Posterior vena cava (tissue), 2 donors: ENCODE measurements around the gene HOXC10. TPM values are rescaled to one million over a fixed set of nuclear protein-coding genes. Genes with fewer than 3 reads are reported as not detected.

Experiments used
- DNase-seq: peaks from one replicate; pipeline ENCODE4 v3.0.0-alpha.2; 2020; ENCODE audit warnings: low spot score
- intact Hi-C, 2 donors: fragments of 100-400 bp; cut with DNase I; formaldehyde crosslinking; loops; one replicate each; pipeline versions ENCODE4 v1.14.1 to v1.14.2; 2022 to 2023
- total RNA-seq, 2 donors: library from RNA; stranded (reverse); fragmentation: NEBNext Ultra II Directional; extraction: Animal tissue kit (Norgen Biotek cat#: 25700); gene quantifications; one replicate each; pipeline ENCODE4 v1.2.1, GENCODE V29; 2021
- donor health status: DM: yes; HTN: yes; CAD: no.
- donor health status: DM: yes; HTN: yes; CAD: no.

Gene HOXC10
- total RNA-seq, 2 donors from 2014 or later: 27.9 to 35.5 TPM

DNA sequence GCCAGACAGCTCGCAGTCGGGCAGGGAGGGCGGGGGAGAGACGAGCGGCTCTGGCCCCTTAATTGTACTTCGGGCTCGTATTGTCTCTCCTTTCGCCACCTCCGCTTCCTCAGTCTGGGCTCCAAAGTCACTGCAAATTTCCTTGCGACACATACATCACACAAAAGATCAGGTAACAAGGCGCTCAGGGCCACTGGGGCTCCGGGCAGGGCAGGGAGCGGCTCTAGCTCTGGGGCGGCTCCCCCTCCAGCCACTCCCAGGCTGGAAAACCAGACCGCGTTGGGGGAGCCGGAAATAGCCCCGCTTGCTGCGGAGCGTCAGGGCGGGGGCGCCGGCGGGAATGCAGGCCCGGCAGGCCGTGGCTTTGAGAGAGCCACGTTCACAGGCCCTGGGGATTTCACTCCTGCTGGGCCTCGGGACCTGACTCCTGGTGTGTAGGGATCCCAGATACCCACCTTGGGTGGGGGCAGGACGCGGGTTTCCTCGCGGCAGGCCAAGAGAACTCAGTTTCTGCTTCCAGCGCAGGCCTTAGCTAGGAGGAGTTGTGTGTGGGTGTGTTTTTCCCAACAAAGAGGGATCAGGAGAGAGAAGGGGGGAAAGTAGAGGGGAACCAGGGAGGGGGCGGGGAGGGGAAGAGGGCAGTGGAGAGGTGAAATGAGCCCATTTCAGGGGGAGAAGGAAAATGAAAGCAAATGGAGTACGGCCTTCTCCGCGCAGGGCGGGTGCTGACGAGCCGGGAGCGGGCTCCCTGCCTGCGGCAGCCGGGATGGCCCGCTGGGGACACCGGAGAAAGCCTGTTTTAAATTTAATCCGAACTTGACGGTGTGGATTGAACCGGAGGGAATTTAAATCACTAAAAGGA lies 10.7 kb downstream of the HOXC10 start:
- DNase-seq: peak; percentile 93
- intact Hi-C loops: no loop called here

- intact Hi-C loops: no loop called here
- DNase-seq: no peak
Measured at GRCh38 chr12:53996240-53997203, 11.6 kb downstream of the HOXC10 start.

- no peak for DNase-seq
- intact Hi-C loops: no loop called here
Measured at GRCh38 chr12:53997204-53998109, 12.5 kb downstream of the HOXC10 start.

GRCh38 chr12:53998110-53998899 lies 13.4 kb downstream of the HOXC10 start:
- intact Hi-C loops: no loop called here
- no peak for DNase-seq

DNA sequence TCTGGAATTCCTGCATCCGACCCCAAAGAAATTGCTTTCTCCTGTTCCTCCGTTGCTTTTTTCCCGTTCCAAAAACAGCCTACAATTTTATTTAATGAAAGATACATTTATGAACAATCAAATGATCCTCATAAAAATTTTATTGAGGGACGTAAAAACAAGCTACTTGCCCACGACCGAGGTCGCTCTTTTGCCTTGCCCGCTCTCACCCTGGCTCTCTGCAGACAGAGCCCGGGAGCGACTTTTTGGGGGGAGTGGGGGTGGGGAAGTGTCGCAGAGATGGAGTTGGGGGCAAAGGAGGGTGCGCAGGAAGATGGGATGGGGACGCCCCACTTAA lies 13.9 kb downstream of the HOXC10 start:
- DNase-seq: no peak
- intact Hi-C loops: no loop called here

DNA sequence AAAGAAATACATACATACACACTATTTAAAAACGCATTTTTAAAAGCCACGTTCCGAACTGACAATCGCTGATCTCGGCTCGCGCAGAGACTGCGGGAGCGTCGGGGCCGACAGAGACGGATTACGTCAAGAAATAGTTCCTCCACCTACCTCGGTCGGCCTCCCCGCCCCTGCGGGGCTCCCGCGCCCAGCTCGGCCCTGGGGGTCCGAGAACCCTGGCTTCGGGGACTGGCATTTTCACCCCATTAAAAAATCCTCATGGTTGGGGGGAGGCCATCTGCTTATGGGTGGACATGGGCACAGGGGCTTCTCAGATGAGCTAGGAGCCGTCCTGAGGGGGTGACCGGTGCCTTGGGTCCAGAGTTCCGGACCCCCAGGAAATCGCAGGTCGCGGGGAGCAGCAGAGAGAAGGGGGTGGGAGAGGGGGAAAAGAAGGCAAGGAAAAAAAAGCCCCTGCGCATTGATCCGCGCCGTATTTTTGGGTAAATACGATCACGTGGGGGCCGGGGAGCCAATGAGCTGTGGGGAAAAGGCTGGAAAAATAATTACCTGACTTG lies 14.7 kb downstream of the HOXC10 start:
- intact Hi-C loops: loop anchor here in 1 of 2 donors (10.0 kb wide), 1 partner anchor 355 kb away; no protein-coding TSS in a partner anchor
- DNase-seq: peak; percentile 91

- intact Hi-C loops: loop anchor here in 1 of 2 donors (10.0 kb wide), 1 partner anchor 354 kb away; no protein-coding TSS in a partner anchor
- no peak for DNase-seq
Measured at GRCh38 chr12:54000116-54001114, 15.5 kb downstream of the HOXC10 start, which contains the start of gene HOXC9. Gene HOXC9 (plus strand): TSS chr12:54000161. CDS start chr12:54000189, 28 bp downstream.

DNA sequence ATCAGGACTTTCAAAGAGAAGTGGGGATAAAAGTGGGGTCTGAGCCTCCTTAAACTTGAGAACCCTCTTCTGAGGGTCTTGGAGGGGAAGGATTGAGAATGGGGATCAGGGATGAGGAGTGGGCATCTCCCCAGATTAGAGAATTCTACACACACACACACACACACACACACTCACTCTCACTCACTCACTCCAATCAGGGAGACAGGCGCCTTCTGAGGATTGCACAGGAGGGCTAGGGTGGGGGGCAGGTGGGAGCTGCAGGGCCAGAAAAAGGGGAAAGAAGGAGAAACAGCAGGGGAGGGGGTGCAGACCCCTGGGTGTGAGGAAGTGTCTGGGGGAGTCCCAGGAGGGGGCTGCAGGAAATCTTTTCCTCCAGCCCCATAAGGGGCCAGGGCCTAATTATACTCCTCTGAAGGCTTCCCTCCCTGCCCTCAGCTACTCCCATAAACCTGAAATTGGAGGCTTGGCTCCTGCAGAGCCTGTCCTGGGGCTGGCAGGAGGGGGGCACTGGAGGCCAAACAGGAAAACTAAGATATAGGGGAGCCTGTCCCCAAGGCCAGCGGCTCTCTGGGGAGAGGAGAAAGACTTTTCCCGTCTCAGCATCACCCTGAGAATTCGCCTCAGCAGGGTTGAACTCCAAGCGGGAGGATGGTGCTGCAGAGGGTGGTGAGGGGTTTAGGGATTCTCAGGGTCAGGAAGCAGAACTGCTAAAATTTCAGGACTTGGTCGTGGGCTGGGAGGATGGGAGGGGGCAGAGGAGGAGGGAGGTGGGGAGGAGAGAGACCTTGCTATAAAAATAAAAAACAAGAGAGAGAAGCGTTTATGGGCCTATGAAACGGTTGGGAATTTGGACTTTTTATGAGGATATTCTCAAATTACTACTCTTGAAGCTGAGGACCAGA lies 16.6 kb downstream of the HOXC10 start:
- DNase-seq: no peak
- intact Hi-C loops: loop anchor here in 1 of 2 donors (10.0 kb wide), 1 partner anchor 353 kb away; no protein-coding TSS in a partner anchor

- intact Hi-C loops: loop anchor here in 1 of 2 donors (10.0 kb wide), 1 partner anchor 352 kb away; no protein-coding TSS in a partner anchor
Measured at GRCh38 chr12:54002278-54002914, 17.4 kb downstream of the HOXC10 start.

DNA sequence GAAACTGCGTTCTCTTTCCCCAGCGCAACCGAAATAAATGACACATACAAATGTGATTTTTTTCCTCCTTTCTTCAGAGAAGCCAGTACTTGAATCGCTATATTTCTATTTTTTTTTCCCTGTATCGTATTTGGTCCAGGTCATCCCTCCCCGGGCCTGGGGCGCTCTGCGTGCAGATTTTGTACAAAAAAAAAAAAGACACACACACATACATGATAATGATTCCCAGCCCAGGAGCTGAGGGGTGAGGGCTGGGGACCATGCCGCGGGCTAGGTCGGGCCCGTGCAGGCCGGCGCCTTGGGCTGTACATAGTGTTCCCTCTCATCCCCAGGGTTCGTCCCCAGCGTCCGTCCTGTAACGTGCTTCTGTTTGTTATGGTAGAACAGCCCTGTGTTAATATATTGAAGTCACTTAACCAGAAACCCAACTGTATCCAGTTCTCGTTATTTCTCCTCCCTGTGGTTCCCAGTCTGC lies 18.0 kb downstream of the HOXC10 start:
- DNase-seq: no peak
- intact Hi-C loops: loop anchor here in 1 of 2 donors (10.0 kb wide), 1 partner anchor 352 kb away; no protein-coding TSS in a partner anchor

More at GRCh38 chr12:54002278-54002914, 17.4 kb downstream of the HOXC10 start:
- DNase-seq: no peak

DNA sequence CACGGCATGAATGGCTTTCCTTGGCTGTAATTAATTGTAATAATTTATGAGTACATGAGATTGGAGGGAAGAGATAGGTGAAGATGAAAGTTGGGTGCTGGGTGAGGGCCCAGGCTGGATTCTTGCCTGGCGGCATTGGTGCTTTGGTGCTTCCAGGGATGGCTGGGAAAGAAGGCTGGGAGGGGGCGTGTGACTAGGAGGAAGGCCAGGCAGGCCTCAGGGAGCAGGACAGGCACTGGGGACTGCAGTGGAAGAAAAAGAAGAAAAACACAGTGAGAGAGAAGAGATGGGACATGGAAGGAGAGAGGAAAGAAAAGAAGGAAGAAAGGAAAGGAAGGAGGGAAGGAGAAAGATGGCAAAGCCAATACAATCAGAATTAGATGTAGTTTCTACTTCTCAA lies 18.7 kb downstream of the HOXC10 start:
- intact Hi-C loops: loop anchor here in 1 of 2 donors (10.0 kb wide), 1 partner anchor 351 kb away; no protein-coding TSS in a partner anchor
- no peak for DNase-seq

DNA sequence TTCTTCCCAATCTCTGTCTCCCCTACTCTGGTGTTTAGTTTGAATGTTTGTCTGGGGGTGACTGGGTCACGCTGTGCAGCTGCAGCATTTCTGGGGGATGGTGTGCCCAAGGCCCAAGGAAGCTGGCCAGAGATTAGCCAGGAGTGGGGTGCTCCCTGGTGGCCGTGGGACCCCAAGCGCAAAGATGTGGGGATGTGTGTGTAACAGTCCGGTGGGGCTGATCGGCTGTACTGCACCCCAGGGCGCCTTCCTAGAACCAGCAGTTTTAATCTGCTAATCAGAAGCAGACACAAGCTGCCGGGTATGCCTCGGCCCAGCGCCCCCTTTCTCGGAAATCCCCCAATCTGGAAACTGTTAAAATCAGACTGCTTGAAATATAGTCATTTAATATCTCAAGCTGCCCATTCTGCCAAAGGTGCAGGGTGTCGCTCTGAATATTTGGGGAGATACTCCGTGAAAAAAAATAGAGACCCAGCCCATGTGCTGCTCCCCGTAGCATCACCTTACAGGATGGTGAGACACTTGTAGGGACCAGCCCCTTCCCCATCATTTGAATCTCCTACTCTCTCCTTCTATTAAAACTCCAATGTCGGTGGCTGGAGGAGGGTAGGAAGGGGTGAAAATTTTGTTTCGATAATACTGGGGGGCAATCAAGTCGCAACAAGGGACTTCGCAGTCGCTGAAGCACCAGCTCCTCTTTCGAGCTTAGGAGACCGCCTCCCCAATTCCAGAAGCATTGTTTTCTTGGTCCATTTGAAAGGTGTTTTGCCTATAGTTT lies 19.3 kb downstream of the HOXC10 start:
- intact Hi-C loops: loop anchor here in 1 of 2 donors (10.0 kb wide), 1 partner anchor 351 kb away; no protein-coding TSS in a partner anchor
- DNase-seq: no peak

DNA sequence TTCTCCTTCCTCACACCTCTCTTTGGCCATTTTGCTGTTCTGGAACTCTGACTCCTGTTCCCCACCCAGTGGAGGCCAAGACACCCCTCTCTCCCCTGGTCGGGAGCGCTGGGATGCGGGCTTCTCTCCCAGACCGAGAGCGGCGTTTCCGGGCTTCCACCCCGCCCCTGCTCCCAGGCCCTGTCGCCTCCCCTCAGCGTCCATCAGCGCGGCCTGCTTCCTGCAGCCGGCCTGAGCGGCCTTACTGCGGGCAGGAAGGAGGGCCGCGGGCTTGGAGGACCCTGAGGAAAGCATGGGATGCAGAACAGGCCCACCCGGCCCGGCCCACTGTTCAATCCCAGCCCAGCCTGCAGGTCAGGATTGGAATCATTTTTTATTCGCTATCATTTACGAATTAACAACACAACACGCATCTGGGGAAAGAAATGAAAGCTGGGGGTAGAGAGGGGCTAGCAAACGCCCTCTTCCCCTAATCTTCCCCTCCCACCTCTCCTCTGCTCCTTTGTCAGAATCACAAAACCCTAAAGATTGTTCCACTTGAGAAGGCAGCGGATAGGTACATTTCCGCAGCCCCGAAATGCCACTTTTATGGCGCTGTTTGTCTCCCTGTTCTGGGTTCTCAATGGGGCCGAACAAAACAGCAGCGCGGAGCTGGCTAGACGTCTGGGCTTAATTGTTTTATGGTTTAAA lies 20.0 kb downstream of the HOXC10 start:
- intact Hi-C loops: loop anchor here in 1 of 2 donors (5.0 to 10.0 kb wide), 2 partner anchors 197 to 350 kb away; no protein-coding TSS in a partner anchor
- no peak for DNase-seq
